Body of pancreas (tissue), 4 donors: Measurements from ENCODE around the gene MAN1A2. TPM values are rescaled to one million over a fixed set of nuclear protein-coding genes. Genes with fewer than 3 reads are reported as not detected.

Experiments
- ATAC-seq: fragments of 150-250 bp; one replicate; pipeline ENCODE4 v1.9.1; 2016
- DNase-seq, 4 donors: peaks; one replicate each; pipeline ENCODE4 v3.0.0-alpha.2; 2019
- H3K27ac ChIP-seq, 4 donors: fragments of 200-600 bp; sonication (generic); 1 replicate in 3 of 4; 2 replicates in 1 of 4; pipeline versions ENCODE4 v1.5.1 to v1.6.1; 2016 to 2019; ENCODE audit warnings: mild to moderate bottlenecking in 1 of 4, mixed read lengths in 1 of 4, moderate library complexity in 1 of 4
- H3K27me3 ChIP-seq, 2 donors: fragments of 200-600 bp; sonication (generic); one replicate each; pipeline ENCODE4 v1.6.0; 2016; ENCODE audit warnings: mild to moderate bottlenecking in 1 of 2
- H3K36me3 ChIP-seq, 2 donors: fragments of 200-600 bp; sonication (generic); replicated peaks in 1 of 2; 2 replicates each; pipeline ENCODE4 v1.5.1; 2016; ENCODE audit warnings: low read depth in 2 of 2; ENCODE audit not compliant: insufficient read depth in 1 of 2
- H3K4me1 ChIP-seq: fragments of 200-600 bp; sonication (generic); one replicate; pipeline ENCODE4 v1.6.0; 2016
- H3K4me3 ChIP-seq, 2 donors: fragments of 200-600 bp; sonication (generic); 1 replicate in 1 of 2; 2 replicates in 1 of 2; pipeline ENCODE4 v1.5.1; 2016 to 2019
- H3K9me3 ChIP-seq, 3 donors: fragments of 200-600 bp; sonication (generic); 1 replicate in 2 of 3; 2 replicates in 1 of 3; pipeline ENCODE4 v1.5.1; 2016
- CTCF ChIP-seq, 7 experiments: fragments of 450-650 bp in 4 of 7; fragments of 200-600 bp in 3 of 7; sonication (generic) in 3 of 7; IDR thresholded peaks; one replicate each; pipeline ENCODE4 v1.5.1; 2016 to 2019; ENCODE audit warnings: antibody characterized with exemption in 7 of 7
- POLR2A ChIP-seq, 3 donors: fragments of 450-650 bp; IDR thresholded peaks; one replicate each; pipeline ENCODE4 v1.6.1; 2016; ENCODE audit warnings: antibody characterized with exemption in 3 of 3, mild to moderate bottlenecking in 2 of 3
- WGBS, 2 donors: methylation state at CpG; one replicate each; pipeline ENCODE4 v1.1.5; 2017; 5-methylcytosine and 5-hydroxymethylcytosine counted together
- intact Hi-C: fragments of 100-400 bp; cut with DNase I; formaldehyde crosslinking; loops from one replicate; pipeline ENCODE4 v1.15.1; 2023
- total RNA-seq, 2 donors: library from RNA; depleted of rRNA; stranded (reverse); fragments of >200 nt; gene quantifications; one replicate each; pipeline ENCODE4 v1.1.0, GENCODE V29; 2016

Gene MAN1A2
- total RNA-seq, 2 donors from 2014 or later: 37.9 to 54.4 TPM

DNA sequence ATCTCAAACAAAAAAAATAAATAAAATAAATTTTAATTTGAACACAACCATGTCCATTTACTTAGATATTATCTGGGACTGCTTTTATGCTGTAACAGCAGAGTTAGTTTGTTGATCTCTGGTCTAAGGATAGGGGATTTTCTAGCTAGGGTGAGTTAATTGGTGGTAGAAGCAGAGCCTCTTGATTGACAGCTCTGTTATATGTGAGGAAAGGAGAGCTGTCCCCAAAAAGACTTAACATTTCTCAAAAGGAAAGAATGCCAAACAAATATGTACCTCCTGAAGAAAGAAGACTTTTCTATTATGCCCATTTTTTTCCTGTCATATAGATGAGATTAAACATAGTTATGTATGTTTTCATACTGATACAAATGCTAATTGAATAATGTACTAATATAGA is 37.8 kb downstream of the MAN1A2 start:
- no peak for ATAC-seq
- Histone ChIP-seq H3K9me3 (no peaks in the 10 kb centered on the region), H3K27ac (no peak overlapping the region), H3K4me1 (peaks cover 13% of the 10 kb centered on the region), H3K36me3 (no peaks in the 10 kb centered on the region), H3K27me3 (no peaks in the 10 kb centered on the region), H3K4me3 (no peak overlapping the region)
- intact Hi-C loops: no loop called here
- no peak for DNase-seq
- TF ChIP-seq CTCF (IDR thresholded peaks at IDR 0.05) (no peak), POLR2A (IDR thresholded peaks at IDR 0.05) (no peak)

DNA sequence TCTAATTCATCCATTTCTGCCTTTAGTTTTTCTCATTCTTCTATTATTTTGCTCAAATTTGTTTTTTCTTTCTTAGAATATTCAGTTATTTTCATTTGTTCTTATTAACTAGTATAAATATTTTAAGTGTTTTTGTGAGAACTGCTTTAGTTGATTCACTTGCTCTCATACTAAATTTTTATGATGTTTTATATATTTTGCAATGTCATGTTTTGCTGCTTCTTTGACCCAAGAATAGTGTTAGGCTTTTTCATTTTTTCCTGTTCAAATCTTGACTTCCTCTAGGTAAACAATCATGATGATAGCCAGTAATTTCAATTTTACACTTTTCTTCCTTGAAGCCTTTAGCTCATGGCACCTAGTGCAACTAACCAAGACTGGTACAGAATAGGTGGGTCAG is 45.2 kb downstream of the MAN1A2 start:
- no peak for TF ChIP-seq POLR2A (IDR thresholded peaks at IDR 0.05)
- no peak for TF ChIP-seq CTCF (IDR thresholded peaks at IDR 0.05)
- H3K27ac ChIP-seq: no peak overlapping the region
- H3K9me3 ChIP-seq: no peaks in the 10 kb centered on the region
- no peak overlapping the region for H3K4me3 ChIP-seq
- H3K36me3 ChIP-seq: no peaks in the 10 kb centered on the region
- DNase-seq (no peak), ATAC-seq (no peak)
- H3K4me1 ChIP-seq: peaks cover 25% of the 10 kb centered on the region
- intact Hi-C loops: no loop called here
- no peaks in the 10 kb centered on the region for H3K27me3 ChIP-seq

DNA sequence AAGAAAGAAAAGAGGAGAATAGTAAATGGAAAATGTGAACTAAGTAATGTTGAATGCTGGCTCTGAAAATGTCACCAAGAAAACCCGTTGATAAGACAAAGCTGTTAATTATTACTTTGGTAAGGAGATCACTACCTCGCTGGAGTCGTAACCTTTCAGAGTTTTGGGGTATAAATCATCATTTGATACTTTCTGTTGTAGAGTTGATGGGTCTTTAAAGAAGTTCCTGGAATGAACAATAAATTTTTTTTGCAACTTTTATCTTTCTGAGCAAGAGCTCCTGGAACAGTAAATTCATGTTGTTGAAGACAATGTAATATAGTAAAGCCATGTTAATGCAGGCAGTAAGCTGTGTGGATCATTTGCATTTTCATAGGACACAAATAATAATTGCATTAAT is 46.2 kb downstream of the MAN1A2 start:
- Histone ChIP-seq H3K4me3 (no peak overlapping the region), H3K36me3 (no peaks in the 10 kb centered on the region), H3K27me3 (no peaks in the 10 kb centered on the region), H3K27ac (no peak overlapping the region), H3K9me3 (no peaks in the 10 kb centered on the region), H3K4me1 (peaks cover 25% of the 10 kb centered on the region)
- no peak for TF ChIP-seq POLR2A (IDR thresholded peaks at IDR 0.05)
- TF ChIP-seq CTCF (IDR thresholded peaks at IDR 0.05): no peak
- DNase-seq (no peak), ATAC-seq (no peak)
- WGBS, 2 donors: 27 to 32% methylated on average over 3 of the region's 3 CpGs
- intact Hi-C loops: no loop called here

DNA sequence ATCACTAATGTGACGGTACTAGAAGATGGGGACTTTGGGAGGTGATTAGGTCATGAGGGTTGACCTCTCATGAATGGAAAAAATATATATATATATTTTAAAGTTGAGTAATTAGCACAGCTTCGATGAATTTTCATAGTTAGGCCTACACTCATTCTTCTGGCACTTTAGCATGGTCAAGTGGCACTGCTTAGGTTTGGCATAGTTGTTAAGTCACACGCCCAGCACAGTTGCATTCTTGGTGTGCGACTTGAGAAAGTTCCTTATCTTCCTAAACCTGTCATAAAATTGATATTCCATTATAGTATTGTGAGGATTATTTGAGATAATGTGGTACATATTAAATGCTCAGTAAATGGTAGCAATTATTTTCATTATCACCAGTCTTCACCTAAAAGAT is 47.7 kb downstream of the MAN1A2 start:
- intact Hi-C loops: no loop called here
- no peaks in the 10 kb centered on the region for H3K9me3 ChIP-seq
- WGBS, 2 donors: 88 to 94% methylated on average over 4 of the region's 4 CpGs
- no peaks in the 10 kb centered on the region for H3K36me3 ChIP-seq
- ATAC-seq: no peak
- peaks cover 25% of the 10 kb centered on the region for H3K4me1 ChIP-seq
- TF ChIP-seq POLR2A (IDR thresholded peaks at IDR 0.05): no peak
- TF ChIP-seq CTCF (IDR thresholded peaks at IDR 0.05): no peak
- no peaks in the 10 kb centered on the region for H3K27me3 ChIP-seq
- no peak overlapping the region for H3K27ac ChIP-seq
- no peak for DNase-seq
- H3K4me3 ChIP-seq: no peak overlapping the region

GRCh38 chr1:117416004-117416403 is 48.8 kb downstream of the MAN1A2 start:
- Histone ChIP-seq H3K4me1 (peaks cover 27% of the 10 kb centered on the region), H3K27ac (no peak overlapping the region), H3K9me3 (no peaks in the 10 kb centered on the region), H3K27me3 (no peaks in the 10 kb centered on the region), H3K4me3 (no peak overlapping the region), H3K36me3 (no peaks in the 10 kb centered on the region)
- intact Hi-C loops: no loop called here
- ATAC-seq (no peak), DNase-seq (no peak)
- 54 to 76% methylated on average over 1 of the region's 1 CpG for WGBS, 2 donors
- TF ChIP-seq CTCF (IDR thresholded peaks at IDR 0.05) (no peak), POLR2A (IDR thresholded peaks at IDR 0.05) (no peak)
